ENCODE results near the gene MAJIN. TPM values are rescaled to one million over a fixed set of nuclear protein-coding genes. Genes with fewer than 3 reads are reported as not detected.
"Not testable (repeated sequence)": the region's sequence is repeated elsewhere in the genome, so short reads cannot be mapped to it uniquely, and the experiment has no call there.

MAJIN gene
- total RNA-seq, 1 experiment from 2014 or later = not detected

DNA sequence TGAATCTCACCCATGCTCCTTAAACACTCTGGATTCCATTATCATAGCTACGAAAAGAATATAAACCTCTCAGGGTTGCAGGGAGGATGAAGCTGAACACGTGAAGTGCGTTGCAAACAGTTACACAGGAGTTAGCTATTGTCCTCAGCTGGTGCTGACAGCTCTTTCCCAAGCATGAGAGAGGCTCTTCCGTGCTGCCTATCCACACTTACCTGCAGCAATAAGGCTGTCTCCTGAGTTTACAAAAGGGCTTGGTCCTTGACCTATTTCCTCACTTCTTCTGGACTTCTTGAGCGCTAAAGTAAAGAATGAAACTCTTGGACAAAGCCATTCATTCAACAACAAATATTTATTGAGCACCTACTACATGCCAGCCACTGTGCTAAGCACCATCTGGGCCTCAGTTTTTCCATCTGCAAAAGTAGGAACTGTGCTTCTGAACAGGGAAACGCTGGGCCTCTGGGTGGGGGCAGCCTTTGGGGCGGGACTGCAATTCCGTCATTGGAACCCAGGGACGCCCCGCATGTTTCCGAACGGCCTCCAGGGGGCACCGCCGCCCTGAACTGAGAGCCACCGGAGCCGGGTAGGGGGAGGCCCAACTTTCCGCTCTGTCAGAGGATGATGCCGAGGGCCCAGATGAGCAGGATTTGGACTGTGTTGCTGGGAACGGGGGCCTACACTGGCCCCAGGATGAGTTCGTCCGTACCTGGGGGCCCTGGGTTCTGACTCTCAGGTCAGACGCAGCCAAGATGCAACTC lies 41.4 kb upstream of the MAJIN start:
- TSS peak; percentile 82 for BruUV-seq (replicated peaks)
- CTCF ChIA-PET = interaction anchor here (0.6 to 2.4 kb wide), 25 partner anchors 10 to 270 kb away, joined by 3 to 15 read pairs (median 4); partner anchors contain the start of genes ATG2A, BATF2, MEN1 and PPP2R5B
- TF ChIP-seq, protein P1, sequence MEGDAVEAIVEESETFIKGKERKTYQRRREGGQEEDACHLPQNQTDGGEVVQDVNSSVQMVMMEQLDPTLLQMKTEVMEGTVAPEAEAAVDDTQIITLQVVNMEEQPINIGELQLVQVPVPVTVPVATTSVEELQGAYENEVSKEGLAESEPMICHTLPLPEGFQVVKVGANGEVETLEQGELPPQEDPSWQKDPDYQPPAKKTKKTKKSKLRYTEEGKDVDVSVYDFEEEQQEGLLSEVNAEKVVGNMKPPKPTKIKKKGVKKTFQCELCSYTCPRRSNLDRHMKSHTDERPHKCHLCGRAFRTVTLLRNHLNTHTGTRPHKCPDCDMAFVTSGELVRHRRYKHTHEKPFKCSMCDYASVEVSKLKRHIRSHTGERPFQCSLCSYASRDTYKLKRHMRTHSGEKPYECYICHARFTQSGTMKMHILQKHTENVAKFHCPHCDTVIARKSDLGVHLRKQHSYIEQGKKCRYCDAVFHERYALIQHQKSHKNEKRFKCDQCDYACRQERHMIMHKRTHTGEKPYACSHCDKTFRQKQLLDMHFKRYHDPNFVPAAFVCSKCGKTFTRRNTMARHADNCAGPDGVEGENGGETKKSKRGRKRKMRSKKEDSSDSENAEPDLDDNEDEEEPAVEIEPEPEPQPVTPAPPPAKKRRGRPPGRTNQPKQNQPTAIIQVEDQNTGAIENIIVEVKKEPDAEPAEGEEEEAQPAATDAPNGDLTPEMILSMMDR (IDR thresholded peaks at IDR 0.05; ENCODE audit: insufficient read depth in 1 of 2, low read depth in 1 of 2, low read length in 1 of 2, severe bottlenecking in 1 of 2, unreplicated experiment in 1 of 2) = peak; percentile 70 to 92
- H3K4me3 Mint-ChIP-seq (ENCODE audit: unreplicated experiment) = peak overlapping the region; percentile 83
- H3K4me1 Mint-ChIP-seq (ENCODE audit: low read depth, unreplicated experiment) = peaks cover 22% of the 10 kb centered on the region
- Histone ChIP-seq H3K27me3 (replicated peaks; ENCODE audit: control insufficient read depth, insufficient read depth, low read length) (no peaks in the 10 kb centered on the region), H3K9me3 (no peaks in the 10 kb centered on the region), H3K4me1 (peaks cover 16% of the 10 kb centered on the region), H3K36me3 (ENCODE audit: control insufficient read depth, insufficient read depth, low read length) (peaks cover 4% of the 10 kb centered on the region; the same call in 1 of the 2 replicates), H3K4me3 (ENCODE audit: low read depth, low read length) (peak overlapping the region; percentile 62)
- peak; percentile 92 to 95 for DNase-seq
- POLR2A ChIA-PET = interaction anchor here (0.5 to 0.6 kb wide), 3 partner anchors 17 to 168 kb away, joined by 3 to 5 read pairs (median 3); partner anchors contain the start of gene BATF2
- intact Hi-C loops (cut with micrococcal nuclease; ENCODE audit: unreplicated experiment) = loop anchor here (1.0 to 2.0 kb wide), 5 partner anchors 27 to 166 kb away; partner anchors contain the start of gene PPP2R5B
- H3K9me3 Mint-ChIP-seq (ENCODE audit: unreplicated experiment) = no peaks in the 10 kb centered on the region
- no peaks in the 10 kb centered on the region for H3K27me3 Mint-ChIP-seq (ENCODE audit: insufficient read depth, unreplicated experiment)
- peaks cover 22% of the 10 kb centered on the region for H3K36me3 Mint-ChIP-seq (ENCODE audit: insufficient read depth, unreplicated experiment)
- peak overlapping the region; percentile 90 for H3K27ac Mint-ChIP-seq (ENCODE audit: unreplicated experiment)

DNA sequence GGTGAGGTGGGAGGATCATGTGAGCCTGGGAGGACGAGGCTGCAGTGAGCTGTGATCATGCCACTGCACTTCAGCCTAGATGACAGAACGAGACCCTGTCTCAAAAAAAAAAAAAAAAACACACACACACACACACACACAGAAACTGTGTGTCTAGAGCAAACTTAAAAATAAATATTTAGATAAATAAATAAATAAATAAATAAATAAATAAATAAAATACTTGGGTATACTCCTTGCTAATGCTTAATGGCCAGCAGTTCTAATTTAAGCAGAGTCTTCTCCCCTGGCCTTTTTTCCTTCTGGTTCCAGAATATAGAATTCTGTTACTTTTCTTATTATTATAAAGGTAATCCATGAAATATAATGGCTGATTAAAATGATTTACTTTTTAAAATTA lies 37.0 kb upstream of the MAJIN start:
- Histone ChIP-seq H3K27me3 (replicated peaks; ENCODE audit: control insufficient read depth, insufficient read depth, low read length) (no peaks in the 10 kb centered on the region), H3K4me1 (peaks cover 15% of the 10 kb centered on the region), H3K9me3 (no peaks in the 10 kb centered on the region), H3K36me3 (ENCODE audit: control insufficient read depth, insufficient read depth, low read length) (no peaks in the 10 kb centered on the region), H3K4me3 (ENCODE audit: low read depth, low read length) (no peak overlapping the region)
- Mint-ChIP-seq H3K4me3 (ENCODE audit: unreplicated experiment) (no peak overlapping the region), H3K36me3 (ENCODE audit: insufficient read depth, unreplicated experiment) (peaks cover 13% of the 10 kb centered on the region), H3K27ac (ENCODE audit: unreplicated experiment) (no peak overlapping the region), H3K27me3 (ENCODE audit: insufficient read depth, unreplicated experiment) (no peaks in the 10 kb centered on the region), H3K4me1 (ENCODE audit: low read depth, unreplicated experiment) (peaks cover 10% of the 10 kb centered on the region), H3K9me3 (ENCODE audit: unreplicated experiment) (no peaks in the 10 kb centered on the region)
- CTCF ChIA-PET = no interaction called here
- TF ChIP-seq, protein P1 (IDR thresholded peaks at IDR 0.05; ENCODE audit: insufficient read depth in 1 of 2, low read depth in 1 of 2, low read length in 1 of 2, severe bottlenecking in 1 of 2, unreplicated experiment in 1 of 2) = no peak
- POLR2A ChIA-PET = no interaction called here
- intact Hi-C loops (cut with micrococcal nuclease; ENCODE audit: unreplicated experiment) = no loop called here
- no TSS peak for BruUV-seq (replicated peaks)
- no peak for DNase-seq

DNA sequence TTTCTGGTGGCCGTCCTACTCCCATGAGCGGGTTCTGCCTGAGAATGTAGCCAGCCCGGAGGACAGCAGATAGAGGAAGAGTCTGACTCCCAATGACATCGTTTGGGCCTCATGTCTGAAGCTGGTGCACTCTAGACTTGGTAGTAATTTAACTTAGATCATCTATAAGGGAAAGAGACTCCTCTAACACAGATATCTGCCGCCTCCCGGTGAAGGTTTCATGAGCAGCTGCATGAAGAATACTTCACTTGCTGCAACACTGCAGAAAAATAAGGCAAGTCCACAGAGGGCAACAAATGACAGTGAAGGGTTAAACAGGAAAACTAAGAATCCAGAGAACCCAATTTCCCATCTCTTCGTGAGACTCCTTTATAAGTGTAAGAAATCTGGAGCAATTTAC lies 36.1 kb upstream of the MAJIN start:
- intact Hi-C loops (cut with micrococcal nuclease; ENCODE audit: unreplicated experiment) = no loop called here
- no peaks in the 10 kb centered on the region for H3K36me3 ChIP-seq (ENCODE audit: control insufficient read depth, insufficient read depth, low read length)
- H3K27me3 Mint-ChIP-seq (ENCODE audit: insufficient read depth, unreplicated experiment) = no peaks in the 10 kb centered on the region
- peaks cover 5% of the 10 kb centered on the region for H3K4me1 Mint-ChIP-seq (ENCODE audit: low read depth, unreplicated experiment)
- BruUV-seq (replicated peaks) = no TSS peak
- H3K9me3 Mint-ChIP-seq (ENCODE audit: unreplicated experiment) = no peaks in the 10 kb centered on the region
- DNase-seq = no peak
- TF ChIP-seq, protein P1 (IDR thresholded peaks at IDR 0.05; ENCODE audit: insufficient read depth in 1 of 2, low read depth in 1 of 2, low read length in 1 of 2, severe bottlenecking in 1 of 2, unreplicated experiment in 1 of 2) = no peak
- H3K4me3 Mint-ChIP-seq (ENCODE audit: unreplicated experiment) = no peak overlapping the region
- no peaks in the 10 kb centered on the region for H3K27me3 ChIP-seq (replicated peaks; ENCODE audit: control insufficient read depth, insufficient read depth, low read length)
- ChIA-PET POLR2A (no interaction called here), CTCF (no interaction called here)
- H3K4me3 ChIP-seq (ENCODE audit: low read depth, low read length) = no peak overlapping the region
- H3K36me3 Mint-ChIP-seq (ENCODE audit: insufficient read depth, unreplicated experiment) = peaks cover 4% of the 10 kb centered on the region
- peaks cover 11% of the 10 kb centered on the region for H3K4me1 ChIP-seq
- no peaks in the 10 kb centered on the region for H3K9me3 ChIP-seq
- no peak overlapping the region for H3K27ac Mint-ChIP-seq (ENCODE audit: unreplicated experiment)

DNA sequence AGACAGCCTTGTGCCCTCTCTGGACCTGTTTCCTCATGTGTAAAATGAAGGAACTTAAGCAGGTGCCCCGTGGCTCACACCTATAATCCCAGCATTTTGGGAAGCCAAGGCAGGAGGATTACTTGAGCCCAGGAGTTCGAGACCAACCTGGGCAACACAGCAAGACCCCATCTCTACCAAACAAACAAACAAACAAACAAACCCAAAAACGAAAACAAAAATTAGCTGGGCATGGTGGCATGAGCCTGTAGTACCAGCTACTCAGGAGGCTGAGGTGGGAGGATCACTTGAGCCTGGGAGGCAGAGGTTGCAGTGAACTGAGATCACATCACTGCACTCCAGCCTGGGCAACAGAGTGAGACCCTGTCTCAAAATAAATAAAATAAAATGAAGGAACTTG lies 32.1 kb upstream of the MAJIN start:
- CTCF ChIA-PET = interaction anchor here (1.3 kb wide), 1 partner anchor 9 kb away, joined by 4 read pairs; no protein-coding TSS in a partner anchor
- H3K9me3 Mint-ChIP-seq (ENCODE audit: unreplicated experiment); H3K27ac Mint-ChIP-seq (ENCODE audit: unreplicated experiment); H3K27me3 Mint-ChIP-seq (ENCODE audit: insufficient read depth, unreplicated experiment); H3K36me3 ChIP-seq (ENCODE audit: control insufficient read depth, insufficient read depth, low read length); H3K36me3 Mint-ChIP-seq (ENCODE audit: insufficient read depth, unreplicated experiment); H3K4me3 Mint-ChIP-seq (ENCODE audit: unreplicated experiment); POLR2A ChIA-PET; BruUV-seq (replicated peaks); H3K9me3 ChIP-seq; intact Hi-C loops (cut with micrococcal nuclease; ENCODE audit: unreplicated experiment); H3K4me1 Mint-ChIP-seq (ENCODE audit: low read depth, unreplicated experiment); H3K27me3 ChIP-seq (replicated peaks; ENCODE audit: control insufficient read depth, insufficient read depth, low read length); H3K4me3 ChIP-seq (ENCODE audit: low read depth, low read length); DNase-seq: not testable (repeated sequence)
- H3K4me1 ChIP-seq = peaks cover 14% of the 10 kb centered on the region
